GM23338 (cell line): Measurements from ENCODE around the gene STRBP.
"Not testable (repeated sequence)": the region's sequence is repeated elsewhere in the genome, so short reads cannot be mapped to it uniquely, and the experiment has no call there.

Source experiments
- ETS1 ChIP-seq: IDR thresholded peaks from 2 replicates; pipeline ENCODE4 v1.6.1; 2016; ENCODE audit warnings: antibody characterized with exemption
- EZH2 ChIP-seq: fragments of 200-600 bp; sonication (generic); IDR thresholded peaks from one replicate; pipeline ENCODE4 v1.8.0; 2017; ENCODE audit warnings: antibody characterized with exemption, mild to moderate bottlenecking, low read depth; ENCODE audit not compliant: unreplicated experiment
- TF ChIP-seq, protein P1 (sequence below), 2 experiments: fragments of 200-600 bp in 1 of 2; sonication (generic) in 1 of 2; conservative IDR thresholded peaks; 2 replicates each; pipeline versions ENCODE4 v1.5.1 to v1.6.1; 2016 to 2017; ENCODE audit warnings: antibody characterized with exemption in 2 of 2, low read depth in 2 of 2, mild to moderate bottlenecking in 2 of 2, moderate library complexity in 1 of 2

DNA sequence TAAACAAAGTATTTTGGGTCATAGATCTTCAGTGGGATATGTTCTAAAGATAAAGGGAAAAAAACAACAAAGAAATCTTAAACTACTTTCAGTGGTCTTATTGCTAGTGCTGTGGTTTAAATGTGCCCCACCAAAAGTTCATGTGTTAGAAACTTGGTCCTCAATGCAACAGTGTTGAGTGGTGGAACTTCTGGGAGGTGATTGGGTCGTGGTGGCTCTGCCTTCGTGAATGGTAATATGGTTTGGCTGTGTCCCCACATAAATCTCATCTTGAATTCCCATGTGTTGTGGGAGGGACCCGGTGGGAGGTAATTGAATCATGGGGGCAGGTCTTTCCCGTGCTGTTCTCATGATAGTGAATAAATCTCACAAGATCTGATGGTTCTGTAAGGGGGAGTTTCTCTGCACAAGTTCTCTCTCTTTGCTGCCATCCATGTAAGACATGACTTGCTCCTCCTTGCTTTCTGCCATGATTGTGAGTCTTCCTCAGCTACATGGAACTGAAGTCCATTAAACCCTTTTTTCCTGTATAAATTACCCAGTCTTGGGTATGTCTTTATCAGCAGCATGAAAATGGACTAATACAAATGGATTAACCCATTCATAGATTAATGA, 10.6 kb upstream of the STRBP start:
- TF ChIP-seq, protein P1, sequence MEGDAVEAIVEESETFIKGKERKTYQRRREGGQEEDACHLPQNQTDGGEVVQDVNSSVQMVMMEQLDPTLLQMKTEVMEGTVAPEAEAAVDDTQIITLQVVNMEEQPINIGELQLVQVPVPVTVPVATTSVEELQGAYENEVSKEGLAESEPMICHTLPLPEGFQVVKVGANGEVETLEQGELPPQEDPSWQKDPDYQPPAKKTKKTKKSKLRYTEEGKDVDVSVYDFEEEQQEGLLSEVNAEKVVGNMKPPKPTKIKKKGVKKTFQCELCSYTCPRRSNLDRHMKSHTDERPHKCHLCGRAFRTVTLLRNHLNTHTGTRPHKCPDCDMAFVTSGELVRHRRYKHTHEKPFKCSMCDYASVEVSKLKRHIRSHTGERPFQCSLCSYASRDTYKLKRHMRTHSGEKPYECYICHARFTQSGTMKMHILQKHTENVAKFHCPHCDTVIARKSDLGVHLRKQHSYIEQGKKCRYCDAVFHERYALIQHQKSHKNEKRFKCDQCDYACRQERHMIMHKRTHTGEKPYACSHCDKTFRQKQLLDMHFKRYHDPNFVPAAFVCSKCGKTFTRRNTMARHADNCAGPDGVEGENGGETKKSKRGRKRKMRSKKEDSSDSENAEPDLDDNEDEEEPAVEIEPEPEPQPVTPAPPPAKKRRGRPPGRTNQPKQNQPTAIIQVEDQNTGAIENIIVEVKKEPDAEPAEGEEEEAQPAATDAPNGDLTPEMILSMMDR (conservative IDR thresholded peaks at IDR 0.05; ENCODE audit: low read depth in 2 of 2): not testable (repeated sequence)
- not testable (repeated sequence) for TF ChIP-seq ETS1, EZH2
